Gastroesophageal sphincter (tissue), 4 donors: Measurements from ENCODE around the gene ARL13B. TPM values are rescaled to one million over a fixed set of nuclear protein-coding genes. Genes with fewer than 3 reads are reported as not detected.

Experiments used
- ATAC-seq: fragments of 150-250 bp; one replicate; pipeline ENCODE4 v1.9.1; 2016; ENCODE audit warnings: mild to moderate bottlenecking, moderate library complexity
- H3K27ac ChIP-seq, 4 donors: fragments of 200-600 bp; sonication (generic) in 3 of 4; 1 replicate in 3 of 4; 2 replicates in 1 of 4; pipeline ENCODE4 v1.5.1; 2016 to 2019
- H3K27me3 ChIP-seq: fragments of 200-600 bp; sonication (generic); one replicate; pipeline ENCODE4 v1.5.1; 2019
- H3K36me3 ChIP-seq, 2 donors: fragments of 200-600 bp; sonication (generic); one replicate each; pipeline ENCODE4 v1.5.1; 2019; ENCODE audit warnings: control low read depth in 1 of 2
- H3K4me1 ChIP-seq, 3 donors: fragments of 200-600 bp; sonication (generic); 1 replicate in 2 of 3; 2 replicates in 1 of 3; pipeline ENCODE4 v1.5.1; 2016 to 2019; ENCODE audit warnings: control low read depth in 2 of 3
- H3K4me3 ChIP-seq, 2 donors: fragments of 200-600 bp; sonication (generic); one replicate each; pipeline ENCODE4 v1.5.1; 2019; ENCODE audit warnings: mild to moderate bottlenecking in 1 of 2, moderate library complexity in 1 of 2
- H3K9me3 ChIP-seq, 3 donors: fragments of 200-600 bp; sonication (generic); one replicate each; pipeline ENCODE4 v1.5.1; 2017 to 2019; ENCODE audit warnings: control low read depth in 2 of 3
- CTCF ChIP-seq, 4 experiments: fragments of 200-600 bp in 2 of 4; fragments of 450-650 bp in 2 of 4; sonication (generic) in 1 of 4; IDR thresholded peaks; one replicate each; pipeline ENCODE4 v1.5.1; 2017 to 2019; ENCODE audit warnings: antibody characterized with exemption in 4 of 4, mild to moderate bottlenecking in 2 of 4, moderate library complexity in 2 of 4
- EP300 ChIP-seq: sonication (generic); formaldehyde crosslinking; IDR thresholded peaks from one replicate; pipeline ENCODE4 v1.6.1; 2017; ENCODE audit warnings: antibody characterized with exemption, mild to moderate bottlenecking
- POLR2A ChIP-seq, 2 donors: fragments of 450-650 bp; IDR thresholded peaks; one replicate each; pipeline ENCODE4 v1.6.1; 2017; ENCODE audit warnings: antibody characterized with exemption in 2 of 2, mild to moderate bottlenecking in 2 of 2, moderate library complexity in 1 of 2
- POLR2AphosphoS5 ChIP-seq: sonication (generic); formaldehyde crosslinking; IDR thresholded peaks from one replicate; pipeline ENCODE4 v1.6.1; 2017; ENCODE audit warnings: antibody characterized with exemption
- WGBS, 2 donors: methylation state at CpG; one replicate each; pipeline ENCODE4 v1.1.5; 2018; ENCODE audit warnings: low coverage in 1 of 2; 5-methylcytosine and 5-hydroxymethylcytosine counted together
- total RNA-seq, 4 donors: library from RNA; depleted of rRNA; stranded (reverse); fragments of >200 nt; gene quantifications; one replicate each; pipeline ENCODE4 v1.1.0, GENCODE V29; 2016

ARL13B gene
- total RNA-seq, 4 donors from 2014 or later = 10.8 to 22.5 (median 15.3) TPM

GRCh38 chr3:94081884-94082283 is 101.9 kb downstream of the ARL13B start:
- Histone ChIP-seq H3K4me1 (no peaks in the 10 kb centered on the region), H3K9me3 (no peaks in the 10 kb centered on the region), H3K27ac (no peak overlapping the region), H3K4me3 (no peak overlapping the region), H3K27me3 (no peaks in the 10 kb centered on the region), H3K36me3 (peaks cover 3 to 42% of the 10 kb centered on the region in 2 donors)
- no peak for ATAC-seq
- no peak for TF ChIP-seq CTCF (IDR thresholded peaks at IDR 0.05)
- no peak for TF ChIP-seq POLR2AphosphoS5
- no peak for TF ChIP-seq EP300
- no peak for TF ChIP-seq POLR2A (IDR thresholded peaks at IDR 0.05)
- WGBS, 2 donors = 48 to 69% methylated on average over 4 to 5 of the region's 5 CpGs

- no peaks in the 10 kb centered on the region for H3K27me3 ChIP-seq
- H3K27ac ChIP-seq = no peak overlapping the region
- H3K9me3 ChIP-seq = no peaks in the 10 kb centered on the region
- no peaks in the 10 kb centered on the region for H3K4me1 ChIP-seq
- 59 to 75% methylated on average over 6 to 8 of the region's 8 CpGs for WGBS, 2 donors
- H3K4me3 ChIP-seq = no peak overlapping the region
- TF ChIP-seq CTCF (IDR thresholded peaks at IDR 0.05) (no peak), POLR2AphosphoS5 (no peak), EP300 (no peak), POLR2A (IDR thresholded peaks at IDR 0.05) (no peak)
- no peak for ATAC-seq
- peaks cover 3 to 41% of the 10 kb centered on the region in 2 donors for H3K36me3 ChIP-seq
These were observed 102.5 kb downstream of the ARL13B start for GRCh38 chr3:94082391-94082937.

DNA sequence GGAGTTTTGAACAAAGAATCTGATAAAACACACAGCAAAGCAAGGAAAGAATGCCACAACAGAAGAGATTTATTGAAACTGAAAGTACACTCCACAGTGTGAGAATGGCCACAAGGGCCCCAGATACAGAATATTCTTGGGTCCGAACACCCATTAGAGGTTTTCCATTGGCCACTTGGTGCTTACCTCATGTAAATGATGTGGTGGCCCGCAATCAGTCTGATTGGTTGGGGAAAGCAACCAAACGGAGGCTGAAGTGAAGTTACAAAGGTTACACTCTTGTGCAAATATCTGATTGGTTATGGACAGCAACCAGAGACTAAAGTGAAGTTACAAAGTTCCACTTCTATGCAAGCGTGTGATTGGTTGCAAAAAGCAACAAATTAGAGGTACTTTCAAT is 103.3 kb downstream of the ARL13B start:
- Histone ChIP-seq H3K9me3 (no peaks in the 10 kb centered on the region), H3K27ac (no peak overlapping the region), H3K4me3 (no peak overlapping the region), H3K36me3 (peaks cover 3 to 46% of the 10 kb centered on the region in 2 donors), H3K27me3 (no peaks in the 10 kb centered on the region), H3K4me1 (no peaks in the 10 kb centered on the region)
- WGBS, 2 donors = 74 to 82% methylated on average over 3 to 4 of the region's 4 CpGs
- TF ChIP-seq CTCF (IDR thresholded peaks at IDR 0.05) (no peak), POLR2AphosphoS5 (no peak), EP300 (no peak), POLR2A (IDR thresholded peaks at IDR 0.05) (no peak)
- no peak for ATAC-seq

- H3K36me3 ChIP-seq = peaks cover 3 to 59% of the 10 kb centered on the region in 2 donors
- no peaks in the 10 kb centered on the region for H3K4me1 ChIP-seq
- ATAC-seq = no peak
- WGBS, 2 donors = 100% methylated on average over 1 of the region's 1 CpG
- H3K4me3 ChIP-seq = no peak overlapping the region
- H3K27ac ChIP-seq = no peak overlapping the region
- H3K27me3 ChIP-seq = no peaks in the 10 kb centered on the region
- H3K9me3 ChIP-seq = no peaks in the 10 kb centered on the region
- no peak for TF ChIP-seq POLR2AphosphoS5
- TF ChIP-seq CTCF (IDR thresholded peaks at IDR 0.05) = no peak
- no peak for TF ChIP-seq EP300
- TF ChIP-seq POLR2A (IDR thresholded peaks at IDR 0.05) = no peak
These were observed 109.2 kb downstream of the ARL13B start for GRCh38 chr3:94089126-94089525.

DNA sequence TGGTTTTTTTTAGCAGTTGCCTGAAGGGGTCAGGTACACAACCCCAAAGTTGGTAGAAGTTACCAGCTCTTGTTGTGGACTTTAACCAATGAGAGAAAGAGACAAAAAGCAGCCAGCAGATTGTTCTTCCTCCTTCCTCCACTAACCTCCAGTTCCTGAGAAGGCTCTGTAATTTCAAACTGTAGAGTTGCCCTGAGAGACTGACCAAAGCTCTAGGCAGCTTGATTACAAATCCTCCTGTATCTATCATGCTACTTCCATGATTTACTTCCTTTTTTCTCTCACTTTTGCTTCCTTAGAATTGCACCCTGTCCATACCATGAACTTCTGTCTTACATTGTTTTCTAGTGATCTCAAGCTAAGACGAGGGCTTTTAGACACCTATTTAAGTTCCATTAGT is 112.1 kb downstream of the ARL13B start:
- Histone ChIP-seq H3K27ac (no peak overlapping the region), H3K36me3 (peaks cover 0 to 69% of the 10 kb centered on the region in 2 donors), H3K27me3 (no peaks in the 10 kb centered on the region), H3K4me1 (no peaks in the 10 kb centered on the region), H3K9me3 (no peaks in the 10 kb centered on the region), H3K4me3 (no peak overlapping the region)
- 91 to 100% methylated on average over 1 of the region's 1 CpG for WGBS, 2 donors
- TF ChIP-seq EP300 = no peak
- no peak for TF ChIP-seq CTCF (IDR thresholded peaks at IDR 0.05)
- TF ChIP-seq POLR2A (IDR thresholded peaks at IDR 0.05) = no peak
- no peak for TF ChIP-seq POLR2AphosphoS5
- ATAC-seq = no peak
